ENCODE results near the gene AVPR1B. TPM values are rescaled to one million over a fixed set of nuclear protein-coding genes. Genes with fewer than 3 reads are reported as not detected.

AVPR1B gene
- total and polyA plus RNA-seq, 2 of the 13 experiments (the other 11 are each of a cell fraction or from before 2014, with no cell fraction given), result 0.05 TPM; not detected in 1

DNA sequence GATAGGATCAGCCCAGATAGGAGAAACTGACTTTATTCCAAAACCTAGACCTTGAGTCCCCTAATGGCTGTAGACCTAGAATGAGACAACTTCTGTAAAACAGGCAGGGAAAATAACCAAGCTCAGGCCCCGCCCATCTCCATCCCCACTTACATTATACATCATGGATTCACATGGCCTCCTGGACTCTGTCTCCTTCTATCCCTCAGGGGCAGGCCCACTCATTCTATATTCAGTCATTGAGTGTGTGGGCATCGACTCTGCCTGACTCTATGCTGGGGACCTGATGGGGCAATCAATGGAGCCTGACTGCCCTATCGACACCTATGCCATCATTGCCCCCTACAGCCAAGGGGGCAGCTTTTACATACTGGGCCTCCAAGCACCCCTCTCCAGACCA is 6.4 kb downstream of the AVPR1B start (continued):
- TF ChIP-seq, protein P1, sequence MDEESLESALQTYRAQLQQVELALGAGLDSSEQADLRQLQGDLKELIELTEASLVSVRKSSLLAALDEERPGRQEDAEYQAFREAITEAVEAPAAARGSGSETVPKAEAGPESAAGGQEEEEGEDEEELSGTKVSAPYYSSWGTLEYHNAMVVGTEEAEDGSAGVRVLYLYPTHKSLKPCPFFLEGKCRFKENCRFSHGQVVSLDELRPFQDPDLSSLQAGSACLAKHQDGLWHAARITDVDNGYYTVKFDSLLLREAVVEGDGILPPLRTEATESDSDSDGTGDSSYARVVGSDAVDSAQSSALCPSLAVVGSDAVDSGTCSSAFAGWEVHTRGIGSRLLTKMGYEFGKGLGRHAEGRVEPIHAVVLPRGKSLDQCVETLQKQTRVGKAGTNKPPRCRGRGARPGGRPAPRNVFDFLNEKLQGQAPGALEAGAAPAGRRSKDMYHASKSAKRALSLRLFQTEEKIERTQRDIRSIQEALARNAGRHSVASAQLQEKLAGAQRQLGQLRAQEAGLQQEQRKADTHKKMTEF (CRISPR knock-in tag; IDR thresholded peaks at IDR 0.05), result no peak

DNA sequence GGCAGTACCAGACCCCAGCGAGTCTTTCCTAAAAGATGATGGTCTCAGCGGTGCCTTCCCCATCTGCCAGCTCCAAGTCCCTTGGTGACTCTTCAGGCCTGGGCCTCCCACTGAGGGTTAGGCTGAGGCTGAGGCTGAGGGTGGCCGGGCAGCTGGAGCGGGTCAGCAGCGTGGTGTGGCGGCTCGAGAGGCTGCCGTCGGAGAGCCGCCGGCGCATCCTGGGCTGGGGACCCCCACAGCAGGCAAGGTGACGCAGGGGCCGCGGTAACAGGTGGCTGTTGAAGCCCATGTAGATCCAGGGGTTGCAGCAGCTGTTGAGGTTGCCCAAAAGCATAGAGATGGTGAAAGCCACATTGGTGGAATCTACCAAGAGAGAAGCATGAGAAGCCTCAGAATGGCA is 7.0 kb downstream of the AVPR1B start:
- no peak overlapping the region for H2AFZ ChIP-seq (ENCODE audit: low read length)
- H3K27ac ChIP-seq (ENCODE audit: extremely low read length, insufficient read depth, low read length), result no peak overlapping the region
- no peak overlapping the region for H3K4me3 ChIP-seq (replicated peaks in 1 of 3; ENCODE audit: insufficient read depth in 1 of 3, low read depth in 2 of 3, low read length in 3 of 3)
- BruUV-seq (replicated peaks), result no TSS peak
- ATAC-seq (no peak), FAIRE-seq (no peak), DNase-seq (ENCODE audit: low spot score) (no peak)
- ChIA-PET CTCF (ENCODE audit: low intra/inter-chr PET ratio, low total read pairs) (no interaction called here), POLR2A (no interaction called here)
- in situ Hi-C loops (cut with HindIII; ENCODE audit: extremely low pct_ligation_motif_present, low pct_unique_long_range_greater_than_20kb) (no loop called here), intact Hi-C loops (cut with micrococcal nuclease; ENCODE audit: unreplicated experiment) (no loop called here)
- H3K27me3 ChIP-seq (ENCODE audit: control insufficient read depth in 1 of 2, insufficient read depth in 2 of 2, low read length in 2 of 2), result no peaks in the 10 kb centered on the region; a peak in 1 of 5 replicates
- H3K9me3 ChIP-seq (ENCODE audit: low read length), result no peaks in the 10 kb centered on the region
- H3K4me1 ChIP-seq (ENCODE audit: insufficient read depth, low read length), result peaks cover 49% of the 10 kb centered on the region
- no peak for TF ChIP-seq ZNF607 (CRISPR knock-in tag; IDR thresholded peaks at IDR 0.05; ENCODE audit: borderline replicate concordance)
- TF ChIP-seq, protein P2, sequence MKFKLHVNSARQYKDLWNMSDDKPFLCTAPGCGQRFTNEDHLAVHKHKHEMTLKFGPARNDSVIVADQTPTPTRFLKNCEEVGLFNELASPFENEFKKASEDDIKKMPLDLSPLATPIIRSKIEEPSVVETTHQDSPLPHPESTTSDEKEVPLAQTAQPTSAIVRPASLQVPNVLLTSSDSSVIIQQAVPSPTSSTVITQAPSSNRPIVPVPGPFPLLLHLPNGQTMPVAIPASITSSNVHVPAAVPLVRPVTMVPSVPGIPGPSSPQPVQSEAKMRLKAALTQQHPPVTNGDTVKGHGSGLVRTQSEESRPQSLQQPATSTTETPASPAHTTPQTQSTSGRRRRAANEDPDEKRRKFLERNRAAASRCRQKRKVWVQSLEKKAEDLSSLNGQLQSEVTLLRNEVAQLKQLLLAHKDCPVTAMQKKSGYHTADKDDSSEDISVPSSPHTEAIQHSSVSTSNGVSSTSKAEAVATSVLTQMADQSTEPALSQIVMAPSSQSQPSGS (CRISPR knock-in tag; IDR thresholded peaks at IDR 0.05), result no peak
- TF ChIP-seq RELA (CRISPR knock-in tag; IDR thresholded peaks at IDR 0.05), result no peak
- TF ChIP-seq POLR2A (IDR thresholded peaks at IDR 0.05; ENCODE audit: insufficient read depth in 1 of 2, low read depth in 2 of 2, low read length in 2 of 2), result no peak
- 88% methylated on average over 14 of the region's 15 CpGs for WGBS (ENCODE audit: low lambda C conversion rate)
- H3K4me2 ChIP-seq (ENCODE audit: low read depth, low read length), result no peak overlapping the region
- H3K79me2 ChIP-seq (ENCODE audit: insufficient read depth, low read length), result no peaks in the 10 kb centered on the region
- no peaks in the 10 kb centered on the region for H4K20me1 ChIP-seq (ENCODE audit: insufficient read depth, low read length)
- H3K9ac ChIP-seq (ENCODE audit: insufficient read depth, low read depth, low read length), result no peak overlapping the region
- no peaks in the 10 kb centered on the region for H3K36me3 ChIP-seq (replicated peaks in 1 of 2; ENCODE audit: control insufficient read depth in 1 of 2, insufficient read depth in 2 of 2, low read length in 2 of 2)
